ENCODE results near the gene RNF212B.
A peak's percentile ranks its signal among the peaks of the same experiment; 100 is the strongest.
"Not testable (repeated sequence)": the region's sequence is repeated elsewhere in the genome, so short reads cannot be mapped to it uniquely, and the experiment has no call there.

RNF212B gene, protein sequence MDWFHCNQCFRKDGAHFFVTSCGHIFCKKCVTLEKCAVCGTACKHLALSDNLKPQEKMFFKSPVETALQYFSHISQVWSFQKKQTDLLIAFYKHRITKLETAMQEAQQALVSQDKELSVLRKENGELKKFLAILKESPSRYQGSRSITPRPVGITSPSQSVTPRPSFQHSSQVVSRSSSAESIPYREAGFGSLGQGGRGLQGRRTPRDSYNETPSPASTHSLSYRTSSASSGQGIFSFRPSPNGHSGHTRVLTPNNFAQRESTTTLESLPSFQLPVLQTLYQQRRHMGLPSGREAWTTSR

DNA sequence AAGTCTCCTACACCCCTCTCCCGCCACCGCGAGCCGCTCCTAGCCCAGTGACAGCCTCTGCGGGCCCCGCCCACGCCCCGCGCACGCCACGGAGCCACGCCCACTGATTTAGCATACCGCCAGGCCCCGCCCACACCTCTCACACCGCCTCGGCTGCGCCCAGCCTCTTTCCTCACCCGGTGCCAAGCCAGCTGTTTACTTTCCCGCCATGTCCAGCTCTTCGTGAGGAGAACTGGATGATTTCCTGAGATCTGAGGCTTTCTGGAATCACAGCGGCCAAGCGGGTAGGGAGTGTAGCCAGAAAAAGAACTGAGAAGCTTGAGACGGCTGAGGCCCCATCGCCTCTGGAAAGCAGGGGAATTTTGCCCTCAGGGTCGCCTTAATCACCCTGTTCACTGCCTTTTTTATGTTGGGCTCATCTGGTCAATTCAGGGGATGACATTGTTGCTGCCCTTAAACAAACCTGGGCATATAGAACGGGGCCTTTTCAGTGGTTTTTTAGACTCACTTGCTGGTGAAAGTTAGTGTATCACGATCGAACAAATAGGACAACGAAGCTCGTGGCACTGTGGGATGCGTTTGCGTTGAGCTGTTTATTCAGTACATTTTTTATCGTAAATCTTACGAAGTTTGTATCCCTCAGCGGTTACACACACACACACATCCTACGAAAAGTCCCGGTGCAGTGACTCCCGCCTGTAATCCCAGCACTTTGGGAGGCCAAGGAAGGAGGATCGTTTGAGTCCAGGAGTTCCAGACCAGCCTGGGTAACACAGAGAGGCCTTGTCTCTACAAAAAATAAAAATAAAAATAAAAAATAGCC is at the start of gene RNF212B:
TSS of gene RNF212B (plus strand) at position 165 of the 823 bp plus-strand sequence. CDS start 2,410 bp downstream, outside the sequence.
- peak; percentile 42 to 75 (median 62) for DNase-seq

DNA sequence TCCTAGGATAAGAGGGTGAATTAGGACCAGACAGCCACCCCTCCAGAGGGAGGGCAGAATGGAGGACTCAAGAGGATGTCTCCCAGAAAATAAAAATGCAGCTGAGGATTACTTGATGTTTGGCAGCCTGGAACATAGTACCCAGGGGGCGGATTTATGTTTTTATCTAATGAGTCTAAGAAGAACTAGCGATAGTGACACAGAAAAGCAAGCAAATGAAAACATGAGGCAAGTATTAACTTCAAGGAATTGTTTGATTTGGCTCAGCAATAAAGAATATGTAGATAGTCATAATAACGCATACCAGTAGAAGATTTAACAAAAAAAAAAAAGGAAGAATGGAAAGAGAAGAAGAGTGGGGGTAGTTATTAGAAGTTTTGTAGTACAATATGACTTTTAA is 44.3 kb upstream of the RNF212B start:
- DNase-seq, result no peak

DNA sequence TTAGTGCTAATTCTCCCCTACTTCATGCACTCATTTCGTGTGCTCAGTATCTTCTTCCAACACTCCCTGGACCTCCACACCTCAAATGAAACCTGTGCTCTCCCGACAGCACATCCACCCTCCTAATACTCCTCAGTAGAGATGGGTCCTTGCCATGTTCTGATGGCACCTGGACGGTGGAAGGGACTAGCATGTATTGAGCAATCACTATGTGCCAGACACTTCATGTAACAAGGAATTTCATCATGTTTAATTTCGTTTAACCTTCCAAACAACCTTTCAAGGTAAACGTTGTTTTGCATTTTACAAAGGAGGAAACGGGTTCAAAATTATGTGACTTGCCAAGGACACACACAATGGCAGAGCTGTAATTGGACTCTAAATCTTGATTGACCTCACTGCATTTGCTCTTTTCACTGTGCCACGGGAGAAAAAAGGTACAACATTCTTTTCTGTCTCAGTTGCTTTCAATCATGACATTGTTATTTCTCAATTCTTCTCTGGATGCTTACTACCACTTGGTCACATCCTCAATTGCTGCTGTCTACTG is 42.1 kb upstream of the RNF212B start:
- DNase-seq, result no peak

DNA sequence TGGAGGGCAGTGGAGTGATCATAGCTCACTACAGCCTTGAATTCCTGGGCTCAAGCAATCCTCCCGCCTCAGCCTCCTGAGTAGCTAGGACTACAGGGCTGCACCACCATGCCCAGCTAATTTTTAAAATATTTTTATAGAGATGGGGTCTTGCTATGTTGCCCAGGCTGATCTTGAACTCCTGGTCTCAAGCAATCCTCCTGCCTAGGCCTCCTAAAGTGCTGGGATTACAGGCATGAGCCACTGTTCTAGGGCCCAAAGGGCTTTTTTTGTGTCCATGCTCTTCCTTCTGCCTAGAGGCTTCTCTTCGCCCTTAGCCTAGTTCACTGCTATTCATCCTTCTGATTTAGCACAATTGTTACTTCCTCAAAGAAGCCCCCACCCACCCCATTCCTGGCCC is 41.2 kb upstream of the RNF212B start:
- not testable (repeated sequence) for DNase-seq

DNA sequence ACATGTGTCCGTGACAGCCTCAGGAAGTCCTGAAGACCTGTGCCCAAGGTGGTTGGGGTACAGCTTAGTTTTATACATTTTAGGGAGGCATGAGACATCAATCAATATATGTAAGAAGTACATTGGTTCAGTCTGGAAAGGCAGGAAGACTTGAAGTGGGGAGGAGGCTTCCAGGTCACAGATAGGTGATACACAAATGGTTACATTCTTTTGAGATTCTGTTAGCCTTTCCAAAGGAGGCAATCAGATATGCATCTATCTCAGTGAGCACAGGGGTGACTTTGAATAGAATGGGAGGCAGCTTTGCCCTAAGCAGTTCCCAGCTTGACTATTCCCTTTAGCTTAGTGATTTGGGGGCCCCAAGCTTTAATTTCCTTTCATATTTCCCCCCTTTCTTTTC is 38.6 kb upstream of the RNF212B start:
- DNase-seq, result not testable (repeated sequence)

DNA sequence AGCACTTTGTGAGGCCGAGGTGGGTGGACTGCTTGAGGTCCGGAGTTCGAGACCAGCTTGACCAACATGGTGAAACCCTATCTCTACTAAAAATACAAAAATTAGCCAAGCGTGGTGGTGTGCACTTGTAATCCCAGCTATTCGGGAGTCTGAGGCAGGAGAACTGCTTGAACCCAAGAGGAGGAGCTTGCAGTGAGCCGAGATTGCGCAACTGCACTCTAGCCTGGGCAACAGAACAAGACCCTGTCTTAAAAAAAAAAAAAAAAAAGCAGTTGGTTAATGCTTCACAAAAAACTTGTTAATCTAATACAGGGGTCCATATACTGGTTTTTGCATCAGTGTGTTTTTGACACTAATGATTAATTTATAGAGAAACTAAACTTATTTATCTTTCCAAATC is 35.7 kb upstream of the RNF212B start:
- no peak for DNase-seq

DNA sequence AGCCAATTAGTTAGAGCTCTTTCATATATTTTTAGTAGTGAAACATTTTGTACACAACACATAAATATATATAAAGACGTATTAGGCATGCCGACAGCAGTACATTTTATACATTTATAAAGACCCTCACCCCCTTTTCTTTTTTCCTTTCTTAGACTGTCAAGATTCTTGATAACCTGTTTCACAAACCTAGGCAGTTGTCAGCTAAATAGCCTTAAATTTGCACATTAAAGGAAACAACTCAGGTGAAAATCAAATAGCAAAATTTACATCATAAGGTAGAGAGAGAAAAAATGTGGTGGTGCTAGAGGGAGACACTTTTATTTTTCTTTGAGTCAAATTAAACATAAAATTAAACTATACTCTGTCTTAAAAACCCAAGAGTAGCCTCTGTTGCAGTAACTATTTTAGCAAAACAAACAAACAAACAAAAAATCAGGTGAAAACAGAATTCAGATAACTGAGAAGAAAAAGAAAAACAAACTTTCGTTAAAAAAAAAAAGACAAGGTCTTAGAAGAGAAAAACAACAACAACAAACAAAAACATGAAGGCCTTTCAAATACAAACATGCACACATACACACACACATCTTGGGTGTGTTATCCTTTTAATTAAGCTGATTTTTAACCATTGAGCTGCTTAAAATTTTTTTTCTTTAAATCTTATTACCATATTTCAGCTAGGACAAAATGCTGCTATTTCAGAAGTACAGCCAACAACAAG is 31.2 kb upstream of the RNF212B start:
- DNase-seq, result no peak

DNA sequence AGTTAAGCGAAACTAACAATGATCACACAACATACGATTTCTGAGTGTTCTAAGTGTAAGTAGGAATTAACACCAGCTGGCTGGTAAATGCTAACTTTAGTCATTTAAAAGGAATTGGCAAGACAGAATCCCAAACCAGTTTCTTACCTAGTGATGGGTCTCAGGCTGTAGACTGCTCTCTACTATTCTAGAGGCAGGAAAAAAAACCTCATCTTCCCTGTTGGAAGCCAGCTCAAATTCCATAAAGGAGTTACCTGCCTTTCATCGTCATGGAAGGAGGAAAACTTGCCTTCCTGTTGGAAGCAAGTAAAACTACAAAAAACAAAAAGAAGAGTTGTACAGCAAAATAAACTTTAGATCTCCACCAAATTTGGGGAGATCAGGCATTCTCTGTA is 30.6 kb upstream of the RNF212B start:
- no peak for DNase-seq

DNA sequence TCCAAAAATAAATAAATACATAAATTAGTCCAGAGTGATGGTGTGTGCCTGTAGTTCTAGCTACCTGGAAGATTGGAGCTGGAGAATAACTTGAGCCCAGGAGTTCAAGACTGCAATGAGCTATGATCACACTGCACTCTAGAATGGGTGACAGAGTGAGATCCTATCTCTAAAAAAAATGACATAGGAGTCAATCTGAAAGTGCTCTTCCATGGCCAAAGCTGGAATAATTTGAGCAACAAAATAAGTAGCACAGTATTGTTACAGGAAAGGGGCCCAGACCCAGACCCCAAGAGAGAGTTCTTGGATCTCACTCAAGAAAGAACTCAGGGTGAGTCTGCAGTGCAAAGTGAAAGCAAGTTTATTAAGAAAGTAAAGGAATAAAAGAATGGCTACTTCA is 29.4 kb upstream of the RNF212B start:
- no peak for DNase-seq

DNA sequence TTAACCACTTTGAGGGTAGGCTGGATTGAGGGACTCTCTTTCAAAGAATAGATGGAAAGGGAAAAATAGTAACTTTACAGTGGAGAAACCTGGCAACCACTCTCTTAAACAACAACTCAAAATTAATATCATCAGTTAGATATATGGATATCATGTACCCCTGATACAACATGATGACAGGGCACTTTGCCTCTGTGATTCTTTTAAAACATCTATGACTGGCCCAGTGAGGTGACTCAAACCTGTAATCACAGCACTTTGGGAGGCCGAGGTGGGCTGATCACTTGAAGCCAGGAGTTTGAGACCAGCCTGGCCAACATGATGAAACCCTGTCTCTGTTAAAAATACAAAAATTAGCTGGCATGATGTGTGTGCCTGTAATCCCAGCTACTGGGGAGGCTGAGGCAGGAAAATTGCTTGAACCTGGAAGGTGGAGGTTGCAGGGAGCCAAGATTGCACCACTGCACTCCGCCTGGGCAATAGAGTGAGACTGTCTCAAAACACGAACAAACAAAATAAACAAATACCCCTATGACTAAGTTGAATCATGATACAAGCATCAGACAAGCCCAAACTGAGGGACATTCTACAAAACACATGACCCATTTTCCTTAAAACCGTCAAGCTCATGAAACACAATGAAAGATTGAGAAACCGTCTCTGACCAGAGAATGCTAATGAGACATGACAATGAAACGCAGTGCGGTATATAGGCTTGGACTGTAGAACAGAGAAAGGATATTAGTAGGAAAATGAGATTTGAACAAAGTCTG is 27.9 kb upstream of the RNF212B start:
- DNase-seq, result no peak

DNA sequence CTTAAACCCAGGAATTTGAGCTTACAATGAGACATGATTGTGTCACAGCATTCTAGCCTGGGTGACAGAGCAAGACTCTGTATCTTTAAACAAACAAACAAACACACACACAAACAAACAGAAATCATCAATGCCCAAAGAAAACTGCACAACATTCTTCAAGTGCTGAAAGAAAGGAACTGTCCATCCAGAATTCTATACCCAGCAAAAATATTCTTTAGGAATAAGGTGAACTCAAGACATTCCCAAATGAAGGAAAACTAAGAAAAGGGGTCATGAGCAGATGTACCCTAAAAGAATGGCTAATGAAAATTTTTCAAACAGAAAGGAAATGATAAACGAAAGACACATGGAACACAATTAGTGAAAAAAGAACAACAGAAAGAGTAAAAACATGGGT is 22.3 kb upstream of the RNF212B start:
- DNase-seq, result no peak

DNA sequence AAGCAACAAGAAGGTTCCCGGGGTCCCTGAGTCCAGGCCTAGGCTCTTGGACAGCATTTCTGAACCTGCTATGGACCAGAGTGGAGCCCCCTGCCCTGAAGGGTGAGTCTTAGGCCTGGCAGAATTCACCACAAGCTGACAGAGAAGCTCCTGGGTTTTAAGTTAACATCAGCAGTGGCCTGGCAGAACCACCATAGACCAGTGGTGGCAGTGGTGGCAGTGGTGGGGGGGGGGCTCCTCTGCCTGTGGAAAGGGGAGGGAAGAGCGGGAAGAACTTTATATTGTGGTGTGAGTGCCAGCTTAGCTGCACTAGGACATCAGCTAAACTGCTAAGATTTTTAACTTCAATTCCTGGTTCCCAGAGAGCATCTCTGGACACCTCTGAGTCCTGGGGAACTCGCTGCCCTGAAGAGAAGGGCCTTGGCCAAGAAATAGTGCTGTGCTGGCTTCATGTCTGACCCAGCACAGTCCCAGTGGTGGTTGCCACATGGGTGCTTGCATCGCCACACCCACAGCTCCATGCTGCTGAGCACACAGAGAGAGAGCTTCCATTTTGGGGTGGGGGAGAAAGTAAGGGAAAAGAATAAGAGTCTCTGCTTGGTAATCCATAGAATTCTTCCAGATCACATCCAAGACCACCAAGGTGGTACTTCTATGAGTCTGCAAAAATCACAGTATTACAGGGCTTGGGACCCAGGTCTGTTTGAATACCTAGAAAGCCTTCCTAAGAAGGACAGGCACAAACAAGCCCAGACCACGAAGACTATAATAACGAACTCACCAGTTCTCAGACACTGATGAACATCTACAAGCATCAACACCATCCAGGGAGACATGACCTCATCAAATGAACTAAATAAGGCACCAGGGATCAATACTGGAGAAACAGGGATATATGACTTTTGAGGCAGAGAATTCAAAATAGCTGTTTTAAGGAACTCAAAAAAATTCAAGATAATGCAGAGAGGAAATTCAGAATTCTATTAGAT is 20.4 kb upstream of the RNF212B start:
- DNase-seq, result no peak

DNA sequence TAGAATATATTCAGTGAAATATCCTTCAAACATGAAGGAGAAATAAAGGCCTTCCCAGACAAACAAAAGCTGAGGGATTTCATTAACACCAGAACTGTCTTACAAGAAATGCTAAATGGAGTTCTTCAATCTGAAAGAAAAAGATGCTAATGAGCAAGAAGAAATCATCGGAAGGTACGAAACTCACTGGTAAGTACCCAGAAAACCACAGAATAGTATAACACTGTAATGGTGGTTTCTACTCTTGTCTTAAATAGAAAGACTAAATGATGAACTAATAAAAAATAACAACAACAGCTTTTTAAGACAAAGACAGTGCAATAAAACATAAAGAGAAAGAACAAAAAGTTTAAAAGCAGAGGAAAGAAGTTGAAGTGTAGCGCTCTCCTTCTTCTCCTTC is 18.7 kb upstream of the RNF212B start:
- DNase-seq, result no peak

DNA sequence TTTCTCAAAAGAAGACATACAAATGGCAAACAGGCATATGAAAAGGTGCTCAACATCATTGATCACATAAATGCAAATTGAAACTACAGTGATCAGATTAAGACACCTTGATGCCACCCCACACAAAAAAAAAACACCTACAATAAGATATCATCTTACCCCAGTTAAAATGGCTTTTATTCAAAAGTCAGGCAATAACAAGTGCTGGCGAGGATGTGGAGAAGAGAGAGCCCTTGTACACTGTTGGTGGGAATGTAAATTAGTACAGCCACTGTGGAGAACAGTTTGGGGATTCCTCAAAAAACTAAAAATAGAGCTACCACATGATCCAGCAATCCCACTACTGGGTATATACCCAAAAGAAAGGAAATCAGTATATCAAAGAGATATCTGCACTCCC is 12.8 kb upstream of the RNF212B start:
- not testable (repeated sequence) for DNase-seq

DNA sequence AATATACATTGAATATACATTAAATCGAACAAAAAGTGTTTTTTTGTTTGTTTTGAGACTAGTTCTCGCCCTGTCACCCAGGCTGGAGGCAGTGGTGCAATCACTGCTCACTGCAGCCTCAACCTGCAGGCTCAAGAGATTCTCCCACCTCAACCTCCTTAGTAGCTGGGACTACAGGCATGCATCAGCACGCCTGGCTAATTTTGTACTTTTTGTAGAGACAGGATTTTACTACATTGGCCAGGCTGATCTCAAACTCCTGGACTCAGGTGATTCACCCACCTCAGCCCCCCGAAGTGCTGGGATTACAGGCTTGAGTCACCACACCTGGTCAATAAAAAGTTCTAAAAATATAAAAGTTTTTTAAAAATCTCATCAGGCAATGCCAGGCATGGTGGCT is 10.2 kb upstream of the RNF212B start:
- DNase-seq, result no peak

DNA sequence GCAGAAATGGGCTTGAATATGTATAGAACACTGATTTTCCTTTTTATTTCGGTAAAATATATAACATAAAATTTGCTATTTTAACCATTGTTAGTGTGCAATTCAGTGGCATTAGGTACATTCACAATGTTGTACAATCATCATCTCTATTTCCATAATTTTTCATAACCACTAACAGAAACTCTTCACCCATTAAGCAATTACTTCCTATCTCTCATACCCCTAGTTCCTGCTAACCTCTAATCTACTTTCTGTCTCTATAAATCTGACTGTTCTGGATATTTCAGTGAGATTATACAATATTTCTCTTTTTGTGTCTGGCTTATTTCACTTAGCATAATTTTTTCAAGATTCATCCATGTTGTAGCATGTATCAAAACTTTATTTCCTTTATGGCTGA is 8.9 kb upstream of the RNF212B start:
- DNase-seq, result no peak

DNA sequence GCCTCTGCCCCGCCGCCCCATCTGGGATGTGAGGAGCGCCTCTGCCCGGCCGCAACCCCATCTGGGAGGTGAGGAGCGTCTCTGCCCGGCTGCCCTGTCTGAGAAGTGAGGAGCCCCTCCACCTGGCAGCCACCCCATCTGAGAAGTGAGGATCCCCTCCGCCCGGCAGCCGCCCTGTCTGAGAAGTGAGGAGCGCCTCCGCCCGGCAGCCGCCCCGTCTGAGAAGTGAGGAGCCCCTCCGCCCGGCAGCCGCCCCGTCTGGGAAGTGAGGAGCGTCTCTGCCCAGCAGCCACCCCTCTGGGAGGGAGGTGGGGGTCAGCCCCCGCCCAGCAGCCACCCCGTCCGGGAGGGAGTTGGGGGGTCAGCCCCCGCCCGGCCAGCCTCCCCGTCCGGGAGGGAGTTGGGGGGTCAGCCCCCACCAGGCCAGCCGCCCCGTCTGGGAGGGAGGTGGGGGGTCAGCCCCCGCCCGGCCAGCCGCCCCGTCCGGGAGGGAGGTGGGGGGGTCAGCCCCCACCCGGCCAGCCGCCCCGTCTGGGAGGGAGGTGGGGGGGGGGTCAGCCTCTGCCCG is 5.4 kb upstream of the RNF212B start:
- not testable (repeated sequence) for DNase-seq

DNA sequence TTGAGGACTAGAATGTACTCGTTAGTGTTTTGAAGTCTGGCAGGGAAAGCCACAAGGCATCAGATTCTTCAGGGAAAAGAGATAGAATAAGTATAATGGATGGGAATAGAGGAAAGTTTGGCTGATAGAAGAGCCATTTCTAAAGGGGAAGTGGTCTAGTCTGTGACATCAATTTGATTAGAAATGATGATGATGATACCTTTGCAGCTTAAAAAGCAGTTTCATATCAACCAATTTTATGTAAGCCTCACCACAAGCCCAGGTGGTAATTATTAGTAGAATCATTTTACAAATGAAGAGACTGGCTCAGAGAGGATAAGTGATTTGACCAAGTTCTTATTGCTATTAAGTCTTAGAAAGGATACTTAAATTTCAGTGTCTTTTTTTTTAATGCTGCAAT is 2.9 kb downstream of the RNF212B start:
- no peak for DNase-seq

DNA sequence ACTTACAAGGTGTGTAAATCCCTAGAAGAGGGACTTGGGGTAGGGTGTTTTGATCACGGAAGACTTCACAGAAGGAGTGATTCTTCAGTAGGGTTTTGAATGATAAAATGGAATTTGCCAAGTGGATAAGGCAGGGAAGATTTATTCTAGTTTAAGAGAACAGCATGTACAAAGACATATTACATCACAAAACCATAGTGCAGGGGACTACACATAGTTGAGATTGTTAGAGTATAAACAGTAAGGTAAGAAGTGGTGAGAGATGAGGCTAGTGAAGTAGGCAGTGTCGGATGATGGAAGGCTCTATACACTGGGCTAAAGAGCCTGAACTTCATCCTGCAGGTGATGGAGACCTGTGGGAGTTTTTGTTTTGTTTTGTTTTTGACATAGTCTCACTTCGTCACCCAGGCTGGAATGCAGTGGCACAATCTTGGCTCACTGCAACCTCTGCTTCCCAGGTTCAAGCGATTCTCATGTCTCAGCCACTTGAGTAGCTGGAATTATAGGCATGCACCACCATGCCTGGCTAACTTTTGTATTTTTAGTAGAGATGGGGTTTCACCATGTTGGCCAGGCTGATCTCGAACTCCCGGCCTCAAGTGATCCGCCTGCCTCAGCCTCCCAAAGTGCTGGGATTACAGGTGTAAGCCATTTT is 3.5 kb downstream of the RNF212B start:
- DNase-seq, result not testable (repeated sequence)

DNA sequence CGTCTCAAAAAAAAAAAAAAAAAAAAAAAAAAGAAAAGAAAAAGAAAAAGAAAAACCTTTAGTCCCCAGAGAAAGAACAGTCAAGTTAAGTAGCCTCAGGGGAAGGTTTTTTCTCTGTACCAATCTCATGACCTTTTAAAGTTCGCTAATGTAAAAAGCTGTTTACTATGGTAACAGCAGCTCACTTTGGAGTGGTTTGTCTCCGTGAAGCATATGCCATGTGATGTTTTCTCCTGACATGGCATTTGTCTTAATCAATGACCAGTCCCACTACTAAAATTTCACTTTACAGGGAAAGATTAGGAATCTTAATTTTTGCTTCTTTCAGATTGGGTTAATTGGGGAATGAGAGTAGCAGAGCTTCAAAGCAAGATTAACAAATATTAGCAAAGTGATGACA is 4.3 kb downstream of the RNF212B start:
- DNase-seq, result no peak

Measured in activated naive CD4-positive, alpha-beta T cell (primary cell).